Tibial nerve (tissue), 3 donors: ENCODE measurements around the gene PAIP2B.

Experiments used
- POLR2A ChIP-seq, 2 donors: fragments of 450-650 bp; IDR thresholded peaks; one replicate each; pipeline ENCODE4 v1.6.1; 2017; ENCODE audit warnings: antibody characterized with exemption in 2 of 2, mild to moderate bottlenecking in 2 of 2, moderate library complexity in 2 of 2
- TF ChIP-seq, protein P1 (sequence below), 5 experiments: fragments of 200-600 bp in 3 of 5; fragments of 450-650 bp in 2 of 5; sonication (generic) in 3 of 5; IDR thresholded peaks; one replicate each; pipeline ENCODE4 v1.5.1; 2016 to 2019; ENCODE audit warnings: antibody characterized with exemption in 5 of 5, mild to moderate bottlenecking in 3 of 5, moderate library complexity in 2 of 5

GRCh38 chr2:71215447-71215846 lies 11.5 kb downstream of the PAIP2B start:
- TF ChIP-seq, protein P1, sequence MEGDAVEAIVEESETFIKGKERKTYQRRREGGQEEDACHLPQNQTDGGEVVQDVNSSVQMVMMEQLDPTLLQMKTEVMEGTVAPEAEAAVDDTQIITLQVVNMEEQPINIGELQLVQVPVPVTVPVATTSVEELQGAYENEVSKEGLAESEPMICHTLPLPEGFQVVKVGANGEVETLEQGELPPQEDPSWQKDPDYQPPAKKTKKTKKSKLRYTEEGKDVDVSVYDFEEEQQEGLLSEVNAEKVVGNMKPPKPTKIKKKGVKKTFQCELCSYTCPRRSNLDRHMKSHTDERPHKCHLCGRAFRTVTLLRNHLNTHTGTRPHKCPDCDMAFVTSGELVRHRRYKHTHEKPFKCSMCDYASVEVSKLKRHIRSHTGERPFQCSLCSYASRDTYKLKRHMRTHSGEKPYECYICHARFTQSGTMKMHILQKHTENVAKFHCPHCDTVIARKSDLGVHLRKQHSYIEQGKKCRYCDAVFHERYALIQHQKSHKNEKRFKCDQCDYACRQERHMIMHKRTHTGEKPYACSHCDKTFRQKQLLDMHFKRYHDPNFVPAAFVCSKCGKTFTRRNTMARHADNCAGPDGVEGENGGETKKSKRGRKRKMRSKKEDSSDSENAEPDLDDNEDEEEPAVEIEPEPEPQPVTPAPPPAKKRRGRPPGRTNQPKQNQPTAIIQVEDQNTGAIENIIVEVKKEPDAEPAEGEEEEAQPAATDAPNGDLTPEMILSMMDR (IDR thresholded peaks at IDR 0.05): no peak
- no peak for TF ChIP-seq POLR2A (IDR thresholded peaks at IDR 0.05)
